ENCODE measurements around the gene LTBR. TPM values are rescaled to one million over a fixed set of nuclear protein-coding genes. Genes with fewer than 3 reads are reported as not detected.

The LTBR gene
- polyA plus RNA-seq, 3 donors, result 56.4 to 108 (median 60.6) TPM

DNA sequence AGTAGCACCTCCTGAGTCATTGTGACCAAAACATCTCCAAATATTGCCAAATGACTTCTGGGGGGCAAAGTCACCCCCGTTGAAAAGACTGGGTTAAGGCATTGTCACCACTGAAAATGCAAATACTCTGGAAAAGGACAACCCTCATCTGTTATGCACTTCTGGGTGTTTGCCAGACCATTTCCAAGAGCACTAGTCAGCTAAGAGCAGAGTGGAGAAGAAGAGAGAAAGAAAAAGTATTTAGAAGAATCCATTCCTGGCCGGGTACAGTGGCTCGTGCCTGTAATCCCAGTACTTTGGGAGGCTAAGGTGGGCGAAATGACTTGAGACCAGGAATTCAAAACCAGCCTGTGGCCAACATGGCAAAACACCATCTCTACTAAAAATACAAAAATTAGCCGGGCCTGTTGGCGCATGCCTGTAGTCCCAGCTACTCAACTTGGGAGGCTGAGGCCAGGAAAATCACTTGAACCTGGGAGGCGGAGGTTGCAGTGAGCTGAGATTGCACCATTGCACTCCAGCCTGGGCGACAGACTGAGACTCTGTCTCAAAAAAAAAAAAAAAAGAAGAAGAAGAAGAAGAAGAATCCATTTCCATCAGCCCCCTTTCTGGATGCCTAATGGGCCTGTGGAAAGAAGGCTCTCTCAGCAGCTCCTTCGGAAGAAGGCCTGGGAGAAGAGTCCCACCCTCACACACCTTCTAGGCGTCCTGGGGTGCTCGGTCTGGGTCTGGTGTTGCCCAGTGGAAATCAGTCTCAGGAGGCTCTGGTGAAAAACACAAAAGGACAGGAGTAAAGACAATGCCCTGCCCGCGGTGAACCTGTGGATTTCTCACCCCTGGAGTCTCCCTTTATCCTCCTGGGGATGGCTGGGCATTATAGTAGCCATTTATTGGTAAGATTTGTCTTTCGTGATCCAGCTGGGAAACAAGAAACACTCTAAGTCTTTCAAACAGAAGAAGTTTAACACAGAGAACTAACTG is 3.5 kb upstream of the LTBR start:
- intact Hi-C loops (cut with micrococcal nuclease), result loop anchor here in 1 of 2 donors (5.0 kb wide), 1 partner anchor 58 kb away; no protein-coding TSS in a partner anchor
- peaks cover 10% of the 10 kb centered on the region for H4K20me1 ChIP-seq (ENCODE audit: insufficient read depth, low read length)
- Mint-ChIP-seq H3K9me3 (no peaks in the 10 kb centered on the region), H3K27me3 (ENCODE audit: low read depth in 3 of 3) (no peaks in the 10 kb centered on the region), H3K27ac (peak overlapping the region in 5 of 7 donors; percentile 24 to 73 (median 67)), H3K4me3 (peak overlapping the region in 1 of 2 donors; percentile 6), H3K4me1 (peaks cover 88% of the 10 kb centered on the region), H3K36me3 (peaks cover 0 to 4% of the 10 kb centered on the region in 2 donors)
- peaks cover 26% of the 10 kb centered on the region for H3K79me2 ChIP-seq (ENCODE audit: insufficient read depth, low read length)
- H2AFZ ChIP-seq (ENCODE audit: insufficient read depth, low read depth, low read length, poor library complexity, severe bottlenecking), result peak overlapping the region; percentile 6
- TF ChIP-seq CTCF (IDR thresholded peaks at IDR 0.05), result no peak
- DNase-seq, result no peak
- H3K4me3 ChIP-seq (replicated peaks in 1 of 3; ENCODE audit: low read depth in 2 of 3, low read length in 3 of 3), result no peak overlapping the region
- H3K27me3 ChIP-seq (ENCODE audit: control insufficient read depth in 2 of 2, insufficient read depth in 2 of 2, low read length in 2 of 2), result no peaks in the 10 kb centered on the region
- H3K27ac ChIP-seq (ENCODE audit: low read depth in 1 of 2, low read length in 2 of 2), result no peak overlapping the region
- H3K36me3 ChIP-seq (replicated peaks in 1 of 2; ENCODE audit: control insufficient read depth in 1 of 2, insufficient read depth in 2 of 2, low read length in 2 of 2), result no peaks in the 10 kb centered on the region
- H3K9me3 ChIP-seq (replicated peaks in 1 of 2; ENCODE audit: control insufficient read depth in 1 of 2, insufficient read depth in 1 of 2, low read length in 2 of 2), result no peaks in the 10 kb centered on the region
- peaks cover 84 to 89% of the 10 kb centered on the region in 2 donors for H3K4me1 ChIP-seq (ENCODE audit: control insufficient read depth in 1 of 2, insufficient read depth in 2 of 2, low read length in 2 of 2)
- 100% methylated on average over 3 of the region's 14 CpGs for WGBS (ENCODE audit: insufficient coverage)
- no peak overlapping the region for H3K9ac ChIP-seq (ENCODE audit: insufficient read depth, low read length, poor library complexity, severe bottlenecking)
- no peak overlapping the region for H3K4me2 ChIP-seq (replicated peaks; ENCODE audit: extremely low read depth, low read length, poor library complexity, severe bottlenecking)

DNA sequence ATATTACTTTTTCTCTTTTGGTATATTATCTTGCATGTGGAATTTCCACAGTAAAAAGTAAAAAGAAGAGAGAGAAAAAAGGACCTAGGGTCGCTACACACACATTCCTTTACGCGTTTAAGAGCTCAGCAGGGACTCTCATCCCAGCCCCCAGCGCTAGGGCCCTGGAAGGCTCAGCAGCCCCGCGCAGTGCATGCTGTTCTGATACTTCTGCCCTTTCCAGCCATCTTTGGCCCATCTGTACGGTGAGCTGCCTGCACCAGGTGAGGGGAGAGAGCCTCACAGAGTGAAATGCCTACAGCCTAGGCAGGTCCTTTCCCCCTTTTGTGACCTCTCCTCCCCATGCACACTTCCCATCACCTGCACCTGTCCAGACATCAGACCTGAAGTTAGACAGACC is 1.6 kb upstream of the LTBR start:
- Histone ChIP-seq H3K9ac (ENCODE audit: insufficient read depth, low read length, poor library complexity, severe bottlenecking) (no peak overlapping the region), H3K4me3 (replicated peaks in 1 of 3; ENCODE audit: low read depth in 2 of 3, low read length in 3 of 3) (no peak overlapping the region), H3K4me1 (ENCODE audit: control insufficient read depth in 1 of 2, insufficient read depth in 2 of 2, low read length in 2 of 2) (peaks cover 82 to 90% of the 10 kb centered on the region in 2 donors), H4K20me1 (ENCODE audit: insufficient read depth, low read length) (peaks cover 27% of the 10 kb centered on the region), H3K27me3 (ENCODE audit: control insufficient read depth in 2 of 2, insufficient read depth in 2 of 2, low read length in 2 of 2) (no peaks in the 10 kb centered on the region), H3K27ac (ENCODE audit: low read depth in 1 of 2, low read length in 2 of 2) (no peak overlapping the region), H3K79me2 (ENCODE audit: insufficient read depth, low read length) (peaks cover 45% of the 10 kb centered on the region), H3K36me3 (replicated peaks in 1 of 2; ENCODE audit: control insufficient read depth in 1 of 2, insufficient read depth in 2 of 2, low read length in 2 of 2) (peaks cover 15% of the 10 kb centered on the region in 2 donors), H3K9me3 (replicated peaks in 1 of 2; ENCODE audit: control insufficient read depth in 1 of 2, insufficient read depth in 1 of 2, low read length in 2 of 2) (no peaks in the 10 kb centered on the region), H2AFZ (ENCODE audit: insufficient read depth, low read depth, low read length, poor library complexity, severe bottlenecking) (no peak overlapping the region), H3K4me2 (replicated peaks; ENCODE audit: extremely low read depth, low read length, poor library complexity, severe bottlenecking) (no peak overlapping the region)
- no peak for TF ChIP-seq CTCF (IDR thresholded peaks at IDR 0.05)
- DNase-seq, result no peak
- WGBS (ENCODE audit: insufficient coverage), result 91% methylated on average over 4 of the region's 7 CpGs
- Mint-ChIP-seq H3K4me1 (peaks cover 88% of the 10 kb centered on the region), H3K27ac (no peak overlapping the region), H3K36me3 (peaks cover 14 to 21% of the 10 kb centered on the region in 2 donors), H3K4me3 (no peak overlapping the region), H3K9me3 (no peaks in the 10 kb centered on the region), H3K27me3 (ENCODE audit: low read depth in 3 of 3) (no peaks in the 10 kb centered on the region)
- intact Hi-C loops (cut with micrococcal nuclease), result loop anchor here in 1 of 2 donors (5.0 kb wide), 1 partner anchor 60 kb away; no protein-coding TSS in a partner anchor

Measured in CD14-positive monocyte (primary cell).